C4-2B (cell line): Measurements from ENCODE around the gene NEGR1.

Experiments
- ZFX ChIP-seq: fragments of 450-650 bp; IDR thresholded peaks from 2 replicates; pipeline ENCODE4 v1.6.1; 2017
- TF ChIP-seq, protein P1 (sequence below): fragments of 450-650 bp; conservative IDR thresholded peaks from 2 replicates; pipeline ENCODE4 v1.5.1; 2017; ENCODE audit warnings: mild to moderate bottlenecking

DNA sequence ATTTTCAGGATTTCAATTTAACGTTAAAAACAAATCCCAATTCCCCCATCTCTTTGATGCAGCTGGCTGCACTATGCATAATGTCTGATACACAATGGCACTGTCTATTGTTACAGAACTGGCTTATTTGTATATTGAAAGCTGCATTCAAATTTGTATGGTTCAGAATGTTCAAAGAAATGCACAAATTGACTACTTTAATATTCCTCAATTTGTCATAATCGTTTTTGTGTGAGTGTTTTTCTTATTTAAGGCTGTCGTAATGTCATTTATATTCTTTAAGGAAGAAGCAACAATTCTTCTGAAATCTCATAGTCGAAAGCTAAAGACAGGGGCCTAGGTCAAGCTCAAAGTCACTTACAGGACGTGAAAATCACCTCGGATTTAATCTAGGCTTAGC is 860.1 kb downstream of the NEGR1 start:
- TF ChIP-seq, protein P1, sequence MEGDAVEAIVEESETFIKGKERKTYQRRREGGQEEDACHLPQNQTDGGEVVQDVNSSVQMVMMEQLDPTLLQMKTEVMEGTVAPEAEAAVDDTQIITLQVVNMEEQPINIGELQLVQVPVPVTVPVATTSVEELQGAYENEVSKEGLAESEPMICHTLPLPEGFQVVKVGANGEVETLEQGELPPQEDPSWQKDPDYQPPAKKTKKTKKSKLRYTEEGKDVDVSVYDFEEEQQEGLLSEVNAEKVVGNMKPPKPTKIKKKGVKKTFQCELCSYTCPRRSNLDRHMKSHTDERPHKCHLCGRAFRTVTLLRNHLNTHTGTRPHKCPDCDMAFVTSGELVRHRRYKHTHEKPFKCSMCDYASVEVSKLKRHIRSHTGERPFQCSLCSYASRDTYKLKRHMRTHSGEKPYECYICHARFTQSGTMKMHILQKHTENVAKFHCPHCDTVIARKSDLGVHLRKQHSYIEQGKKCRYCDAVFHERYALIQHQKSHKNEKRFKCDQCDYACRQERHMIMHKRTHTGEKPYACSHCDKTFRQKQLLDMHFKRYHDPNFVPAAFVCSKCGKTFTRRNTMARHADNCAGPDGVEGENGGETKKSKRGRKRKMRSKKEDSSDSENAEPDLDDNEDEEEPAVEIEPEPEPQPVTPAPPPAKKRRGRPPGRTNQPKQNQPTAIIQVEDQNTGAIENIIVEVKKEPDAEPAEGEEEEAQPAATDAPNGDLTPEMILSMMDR, result no peak
- no peak for TF ChIP-seq ZFX
